HUES48 (cell line): Measurements from ENCODE around the gene MAMDC2.

Experiments used
- H3K27ac ChIP-seq: one replicate; pipeline ENCODE4 v1.7.0; 2013; ENCODE audit warnings: low read depth, low read length, inconsistent platforms
- H3K27me3 ChIP-seq: 2 replicates; pipeline ENCODE4 v1.6.1; 2013; ENCODE audit warnings: mild to moderate bottlenecking, low read length; ENCODE audit not compliant: control insufficient read depth, insufficient read depth
- H3K36me3 ChIP-seq: 2 replicates; pipeline ENCODE4 v1.6.1; 2013; ENCODE audit warnings: low read length; ENCODE audit not compliant: control insufficient read depth, insufficient read depth
- H3K4me1 ChIP-seq: 2 replicates; pipeline ENCODE4 v1.6.1; 2013; ENCODE audit warnings: mild to moderate bottlenecking, low read length; ENCODE audit not compliant: control insufficient read depth, insufficient read depth
- H3K4me3 ChIP-seq: 2 replicates; pipeline ENCODE4 v1.5.1; 2013; ENCODE audit warnings: mild to moderate bottlenecking, low read depth, low read length
- H3K9ac ChIP-seq: 2 replicates; pipeline ENCODE4 v1.6.1; 2013; ENCODE audit warnings: mild to moderate bottlenecking, low read depth, low read length, moderate library complexity
- H3K9me3 ChIP-seq: 2 replicates; pipeline ENCODE4 v1.6.1; 2013; ENCODE audit warnings: low read length; ENCODE audit not compliant: control insufficient read depth, insufficient read depth

The MAMDC2 gene

DNA sequence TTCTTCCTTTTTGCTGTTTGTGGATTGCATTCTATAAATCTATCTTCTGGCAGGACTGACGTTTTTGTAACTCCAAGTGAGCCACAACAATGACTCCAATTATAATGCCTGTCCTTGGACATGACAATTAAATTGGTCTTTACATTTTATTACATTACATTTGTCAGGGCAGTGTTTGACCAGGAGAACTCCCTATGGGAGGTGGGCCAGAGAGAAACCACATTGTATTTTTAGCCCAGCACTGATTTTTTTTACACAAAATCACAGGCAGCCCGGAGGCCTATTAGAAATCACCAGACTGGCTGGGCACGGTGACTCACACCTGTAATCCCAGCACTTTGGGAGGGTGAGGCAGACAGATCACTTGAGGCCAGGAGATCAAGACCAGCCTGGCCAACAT, 116.0 kb downstream of the MAMDC2 start:
- Histone ChIP-seq H3K9ac (no peak overlapping the region), H3K36me3 (no peaks in the 10 kb centered on the region), H3K27me3 (no peaks in the 10 kb centered on the region), H3K9me3 (no peaks in the 10 kb centered on the region), H3K4me3 (no peak overlapping the region), H3K4me1 (peaks cover 13% of the 10 kb centered on the region; the same call in 1 of the 2 replicates), H3K27ac (no peak overlapping the region)

DNA sequence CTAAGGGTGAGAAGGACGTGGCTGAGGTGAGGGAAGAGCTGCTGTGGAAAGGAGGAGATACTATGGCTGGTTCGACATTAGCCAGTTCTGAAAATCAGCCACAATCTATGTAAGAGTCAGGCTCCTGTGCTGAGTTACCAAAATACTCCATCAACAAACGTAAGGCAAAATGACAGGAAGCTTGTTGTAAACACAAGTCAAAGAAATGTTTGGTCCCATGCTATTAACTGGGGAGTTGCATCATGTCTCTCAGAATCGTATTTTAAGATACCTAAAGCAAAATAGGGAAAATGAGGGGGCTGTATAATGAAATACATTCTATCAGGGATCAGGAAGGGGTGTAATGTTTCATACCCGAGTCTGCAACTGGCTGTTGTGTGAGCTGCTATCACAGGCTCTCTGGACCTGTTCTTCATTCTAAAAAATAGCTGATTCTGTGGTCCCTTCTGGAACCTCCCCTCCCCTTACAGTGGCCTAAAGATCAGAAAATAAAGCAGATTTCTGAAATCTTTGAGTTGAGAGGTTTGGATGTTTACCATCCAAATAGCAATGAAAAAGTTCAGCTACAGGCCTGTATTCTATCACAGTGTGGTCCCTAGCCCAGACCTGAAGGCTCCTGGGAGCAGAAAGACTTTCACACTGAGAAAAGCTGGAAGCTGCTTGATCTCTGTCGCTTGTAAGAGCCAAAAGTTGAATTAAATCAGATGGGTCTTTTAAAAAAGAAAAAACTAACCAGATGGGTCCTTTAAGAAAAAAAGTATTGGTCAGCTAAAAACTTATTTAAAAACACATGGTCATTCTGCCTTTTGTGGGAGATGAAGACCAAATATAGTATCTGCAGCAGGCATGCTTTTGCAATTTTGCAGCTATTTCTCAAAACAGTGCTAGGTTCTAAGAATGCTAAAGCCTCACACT, 117.3 kb downstream of the MAMDC2 start:
- peaks cover 13% of the 10 kb centered on the region; the same call in 1 of the 2 replicates for H3K4me1 ChIP-seq
- no peaks in the 10 kb centered on the region for H3K9me3 ChIP-seq
- no peak overlapping the region for H3K27ac ChIP-seq
- no peak overlapping the region for H3K9ac ChIP-seq
- no peaks in the 10 kb centered on the region for H3K27me3 ChIP-seq
- H3K36me3 ChIP-seq, result no peaks in the 10 kb centered on the region
- H3K4me3 ChIP-seq, result no peak overlapping the region

DNA sequence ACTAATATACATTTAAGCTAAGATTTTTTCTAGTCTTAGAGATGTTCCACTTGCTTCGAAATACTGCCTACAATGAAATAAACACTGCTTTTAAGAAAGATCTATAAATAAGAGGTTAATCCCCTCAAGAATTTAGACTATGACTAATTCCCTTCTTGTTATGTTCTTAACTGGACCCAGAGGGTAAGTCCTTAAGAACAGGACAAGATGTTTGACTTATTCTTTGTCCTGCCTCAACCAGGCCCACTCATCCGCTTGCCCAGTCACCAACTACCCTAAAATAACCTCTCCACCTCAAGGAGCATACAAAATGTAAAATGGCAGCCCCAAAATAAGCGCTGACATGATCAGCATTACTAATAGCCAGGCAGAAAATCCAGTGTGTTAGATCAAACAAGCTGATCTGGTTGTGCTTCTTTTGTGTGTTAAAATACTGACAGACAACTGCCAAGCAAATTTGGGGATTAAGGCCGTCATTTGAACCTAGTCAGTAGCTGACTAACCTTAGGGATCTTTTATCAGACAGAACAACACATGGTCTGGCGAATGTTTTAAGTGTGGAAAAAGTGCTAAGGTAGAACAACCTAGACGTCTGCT, 121.5 kb downstream of the MAMDC2 start:
- H3K27ac ChIP-seq, result no peak overlapping the region
- H3K36me3 ChIP-seq, result no peaks in the 10 kb centered on the region
- no peak overlapping the region for H3K4me3 ChIP-seq
- H3K27me3 ChIP-seq, result no peaks in the 10 kb centered on the region
- no peak overlapping the region for H3K9ac ChIP-seq
- H3K4me1 ChIP-seq, result peaks cover 13% of the 10 kb centered on the region; the same call in 1 of the 2 replicates
- H3K9me3 ChIP-seq, result no peaks in the 10 kb centered on the region

DNA sequence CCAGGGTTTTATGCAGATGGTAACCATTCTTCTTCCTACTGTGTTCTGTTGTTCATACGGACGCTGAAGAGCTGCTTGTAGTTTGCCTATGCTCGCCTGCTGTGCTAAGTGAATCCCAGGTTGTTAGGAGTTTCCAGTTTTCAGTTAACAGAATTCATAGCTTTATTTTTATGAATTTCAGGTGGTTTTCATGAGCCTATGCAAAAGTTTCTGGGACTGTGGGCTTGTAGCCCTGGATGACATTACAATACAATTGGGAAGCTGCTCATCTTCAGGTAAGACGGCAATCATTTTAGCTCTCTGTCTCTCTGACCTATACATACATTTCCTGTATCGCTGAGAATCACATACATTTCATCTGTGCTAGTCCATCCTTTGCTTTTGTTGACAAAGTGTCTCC, 124.9 kb downstream of the MAMDC2 start:
- peaks cover 6% of the 10 kb centered on the region; the same call in 1 of the 2 replicates for H3K36me3 ChIP-seq
- no peak overlapping the region for H3K4me3 ChIP-seq
- no peaks in the 10 kb centered on the region for H3K9me3 ChIP-seq
- H3K4me1 ChIP-seq, result no peaks in the 10 kb centered on the region
- no peaks in the 10 kb centered on the region for H3K27me3 ChIP-seq
- no peak overlapping the region for H3K27ac ChIP-seq
- no peak overlapping the region for H3K9ac ChIP-seq

GRCh38 chr9:70169222-70169621, 125.6 kb downstream of the MAMDC2 start:
- no peak overlapping the region for H3K4me3 ChIP-seq

DNA sequence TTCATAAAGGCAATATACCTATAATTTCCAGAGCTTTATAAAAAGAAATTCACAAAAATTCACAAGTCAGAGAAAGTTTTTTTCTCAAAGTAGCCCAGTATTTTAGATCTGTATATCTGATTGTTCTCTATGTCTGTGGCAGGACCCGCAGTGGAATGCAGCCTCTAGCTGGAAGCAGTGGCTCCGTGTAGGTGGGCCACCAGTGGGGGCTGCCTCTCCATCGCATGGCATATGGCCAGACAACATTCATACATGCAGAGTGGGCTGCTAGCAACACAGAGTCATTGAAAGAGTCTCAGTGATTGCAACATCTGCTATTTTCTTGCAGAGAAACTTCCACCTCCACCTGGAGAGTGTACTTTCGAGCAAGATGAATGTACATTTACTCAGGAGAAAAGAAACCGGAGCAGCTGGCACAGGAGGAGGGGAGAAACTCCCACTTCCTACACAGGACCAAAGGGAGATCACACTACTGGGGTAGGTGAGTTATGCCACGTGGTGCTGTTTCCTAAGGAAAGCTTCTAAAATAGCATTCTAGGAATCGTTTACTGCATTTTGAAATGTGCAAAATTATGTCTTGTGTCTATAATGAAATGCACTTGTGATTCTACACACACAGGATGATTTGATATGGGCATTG, 126.6 kb downstream of the MAMDC2 start:
- Histone ChIP-seq H3K27me3 (no peaks in the 10 kb centered on the region), H3K4me1 (no peaks in the 10 kb centered on the region), H3K9ac (no peak overlapping the region), H3K27ac (no peak overlapping the region), H3K4me3 (no peak overlapping the region), H3K9me3 (no peaks in the 10 kb centered on the region), H3K36me3 (peaks cover 6% of the 10 kb centered on the region; the same call in 1 of the 2 replicates)

More at GRCh38 chr9:70169222-70169621, 125.6 kb downstream of the MAMDC2 start:
- no peaks in the 10 kb centered on the region for H3K27me3 ChIP-seq
- no peaks in the 10 kb centered on the region for H3K4me1 ChIP-seq
- H3K27ac ChIP-seq, result no peak overlapping the region
- no peak overlapping the region for H3K9ac ChIP-seq
- peaks cover 6% of the 10 kb centered on the region; the same call in 1 of the 2 replicates for H3K36me3 ChIP-seq
- H3K9me3 ChIP-seq, result no peaks in the 10 kb centered on the region

DNA sequence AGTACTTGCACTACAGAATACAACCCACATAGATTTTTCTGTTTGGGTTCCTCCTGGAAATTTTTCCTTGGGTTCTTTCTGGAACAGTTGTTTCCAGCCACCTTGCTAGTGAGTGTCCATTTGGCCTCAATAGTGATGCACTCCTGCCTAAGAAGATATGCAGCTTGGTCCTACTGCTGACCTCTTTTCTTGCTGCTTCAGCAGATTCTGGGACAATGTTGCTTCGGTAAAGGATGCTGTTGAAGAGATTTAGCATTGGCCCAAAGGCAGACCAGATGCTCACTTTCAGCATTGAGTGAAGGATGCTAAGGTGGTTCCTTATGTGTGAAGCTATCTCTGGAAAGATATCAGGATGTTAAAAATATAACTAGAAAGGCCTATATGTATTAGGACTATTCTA, 128.9 kb downstream of the MAMDC2 start:
- H3K9me3 ChIP-seq, result no peaks in the 10 kb centered on the region
- peaks cover 6% of the 10 kb centered on the region; the same call in 1 of the 2 replicates for H3K36me3 ChIP-seq
- H3K4me3 ChIP-seq, result no peak overlapping the region
- no peak overlapping the region for H3K27ac ChIP-seq
- H3K27me3 ChIP-seq, result no peaks in the 10 kb centered on the region
- no peak overlapping the region for H3K9ac ChIP-seq
- H3K4me1 ChIP-seq, result no peaks in the 10 kb centered on the region

DNA sequence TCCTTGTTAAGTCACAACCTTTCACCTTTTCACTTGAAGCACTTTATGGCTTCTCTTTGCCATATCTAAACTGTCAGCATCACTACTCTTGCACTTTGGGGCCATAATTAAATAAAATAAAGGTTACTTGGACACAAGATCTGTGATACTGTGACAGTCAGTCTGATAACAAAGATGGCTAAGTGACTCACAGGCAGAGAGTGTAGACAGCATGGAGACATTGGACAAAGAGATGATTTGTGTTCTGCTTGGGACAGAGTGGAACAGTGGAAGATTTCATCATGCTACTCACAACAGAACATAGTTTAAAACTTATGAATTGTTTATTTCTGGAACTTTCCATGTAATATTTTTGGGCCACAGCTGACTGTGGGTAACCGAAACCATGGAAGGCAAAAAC, 133.5 kb downstream of the MAMDC2 start:
- Histone ChIP-seq H3K27me3 (no peaks in the 10 kb centered on the region), H3K36me3 (no peaks in the 10 kb centered on the region), H3K4me1 (no peaks in the 10 kb centered on the region), H3K9ac (no peak overlapping the region), H3K27ac (no peak overlapping the region), H3K9me3 (no peaks in the 10 kb centered on the region), H3K4me3 (no peak overlapping the region)

GRCh38 chr9:70192707-70193106, 149.1 kb downstream of the MAMDC2 start:
- Histone ChIP-seq H3K4me3 (no peak overlapping the region), H3K36me3 (no peaks in the 10 kb centered on the region), H3K9me3 (no peaks in the 10 kb centered on the region), H3K27me3 (no peaks in the 10 kb centered on the region), H3K9ac (no peak overlapping the region), H3K27ac (no peak overlapping the region), H3K4me1 (no peaks in the 10 kb centered on the region)

DNA sequence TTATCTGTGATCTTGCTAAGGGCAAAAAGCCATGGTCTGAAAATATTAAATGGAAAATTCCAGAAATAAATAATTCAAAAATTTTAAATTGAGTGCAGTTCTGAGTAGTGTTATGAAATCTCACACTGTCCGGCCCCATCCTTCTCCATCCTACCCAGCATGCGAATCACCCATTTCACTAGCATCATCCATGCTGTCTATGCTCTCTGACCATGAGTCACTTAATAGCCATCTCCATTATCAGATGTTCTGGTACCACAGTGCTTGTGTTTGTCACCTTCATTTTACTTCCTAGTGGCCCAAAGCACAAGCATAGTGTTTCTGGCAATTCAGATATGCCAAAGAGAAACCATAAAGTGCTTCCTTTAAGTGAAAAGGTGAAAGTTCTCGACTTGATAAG, 151.8 kb downstream of the MAMDC2 start:
- Histone ChIP-seq H3K4me3 (no peak overlapping the region), H3K9me3 (no peaks in the 10 kb centered on the region), H3K27me3 (no peaks in the 10 kb centered on the region), H3K27ac (no peak overlapping the region), H3K36me3 (no peaks in the 10 kb centered on the region), H3K9ac (no peak overlapping the region), H3K4me1 (no peaks in the 10 kb centered on the region)
